GM18511 (cell line): ENCODE data around the gene PDE4D.
"Not testable (repeated sequence)": the region's sequence is repeated elsewhere in the genome, so short reads cannot be mapped to it uniquely, and the experiment has no call there.

Experiments used
- ATAC-seq: cut with Tn5 transposase; IDR thresholded peaks from one replicate; pipeline ENCODE4 v1.9.1; 2021; ENCODE audit warnings: mild to moderate bottlenecking, moderate library complexity; ENCODE audit not compliant: unreplicated experiment

PDE4D gene

DNA sequence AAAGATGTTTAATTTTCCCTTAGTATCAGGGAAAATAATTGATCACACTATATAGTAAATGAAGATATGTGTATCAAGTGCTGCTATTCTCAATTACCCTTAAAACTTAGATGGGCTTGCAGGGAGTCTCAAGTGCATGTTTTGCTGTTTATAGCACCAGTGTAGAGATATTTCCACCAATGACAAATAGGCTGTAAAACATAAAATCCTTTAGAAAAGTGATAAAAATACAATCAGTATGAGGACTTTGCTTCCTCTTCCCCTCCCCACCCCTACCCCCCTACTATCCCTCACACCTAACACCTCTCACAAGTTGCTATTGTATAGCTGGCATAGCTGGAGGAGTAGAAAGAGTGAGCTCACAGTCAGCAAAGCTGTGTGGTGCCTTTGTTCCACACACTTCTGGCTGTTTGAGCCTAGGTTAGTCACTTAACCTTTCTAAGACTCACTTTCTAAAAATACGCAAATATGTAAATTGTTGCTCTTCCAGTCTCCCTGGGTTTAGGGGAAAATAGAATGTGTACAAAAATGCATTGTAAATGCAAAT is 93.1 kb downstream of the PDE4D start:
- ATAC-seq, result peak; percentile 9

DNA sequence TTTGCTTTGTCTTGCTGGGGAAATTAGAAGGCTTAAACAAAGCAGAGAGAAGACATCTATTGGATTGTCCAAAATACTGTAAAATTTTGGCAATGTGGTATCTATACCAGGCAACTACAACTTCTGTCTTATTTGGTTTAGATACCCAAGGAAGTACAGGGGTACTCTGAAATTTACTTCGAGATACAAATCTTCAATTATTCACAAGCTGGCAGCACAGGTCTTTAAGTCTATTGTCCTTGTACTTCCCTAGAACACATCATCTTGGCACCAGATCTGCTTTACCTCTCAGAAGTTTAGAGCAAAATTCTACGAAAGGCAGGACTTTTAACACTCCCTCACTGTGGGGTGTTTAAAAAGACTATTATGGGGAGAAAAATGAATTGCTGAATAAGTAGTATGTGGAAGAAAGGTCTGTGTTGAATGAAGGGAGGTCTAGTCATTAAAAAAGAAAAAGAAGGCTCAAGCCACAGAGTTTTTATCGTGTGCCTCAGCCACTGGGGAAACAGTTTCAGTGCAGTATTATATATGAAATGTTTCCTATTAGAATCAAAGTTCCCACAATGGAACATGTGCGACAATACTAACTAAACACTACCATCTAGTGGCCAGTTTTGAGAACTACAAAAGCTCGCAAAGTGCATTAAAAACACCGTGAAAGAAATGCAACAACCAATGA is 93.7 kb downstream of the PDE4D start:
- peak; percentile 52 for ATAC-seq

DNA sequence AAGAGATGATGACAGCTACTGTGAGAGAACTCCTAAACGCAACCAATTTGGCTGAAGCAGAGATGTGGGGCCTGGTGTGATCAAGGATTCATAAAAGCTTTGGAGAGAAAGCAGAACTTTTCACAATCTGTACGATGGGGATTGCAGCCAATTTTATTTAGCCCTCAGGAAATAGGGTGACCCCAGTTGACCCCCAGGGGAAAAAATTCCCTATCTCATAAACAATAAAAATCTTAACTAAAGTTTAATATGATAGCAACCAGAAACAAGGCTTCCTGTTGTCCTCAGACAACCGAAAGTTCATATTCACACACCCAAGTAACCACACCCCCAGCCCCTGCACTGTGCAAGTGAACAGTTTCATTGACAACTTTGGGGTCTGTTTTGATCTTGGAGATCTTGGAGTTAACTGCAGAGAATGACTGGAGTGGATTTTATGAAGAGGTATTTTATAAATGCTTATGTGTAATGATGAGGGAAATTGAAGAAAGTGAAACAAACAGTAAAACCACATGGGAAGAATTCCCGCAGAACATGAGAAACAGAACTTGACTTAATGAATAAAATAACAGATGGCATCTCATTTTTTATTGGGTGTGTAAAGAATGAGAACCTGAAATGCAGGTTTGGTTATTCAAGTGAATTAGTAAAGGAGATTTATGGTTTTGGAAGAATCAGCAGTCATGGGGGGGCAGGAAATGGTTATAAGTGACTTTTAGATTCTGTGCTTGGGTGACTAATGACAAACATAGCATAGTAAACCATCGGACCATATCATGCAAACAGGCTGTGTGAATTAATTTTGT is 94.5 kb downstream of the PDE4D start:
- ATAC-seq, result peak; percentile 88

DNA sequence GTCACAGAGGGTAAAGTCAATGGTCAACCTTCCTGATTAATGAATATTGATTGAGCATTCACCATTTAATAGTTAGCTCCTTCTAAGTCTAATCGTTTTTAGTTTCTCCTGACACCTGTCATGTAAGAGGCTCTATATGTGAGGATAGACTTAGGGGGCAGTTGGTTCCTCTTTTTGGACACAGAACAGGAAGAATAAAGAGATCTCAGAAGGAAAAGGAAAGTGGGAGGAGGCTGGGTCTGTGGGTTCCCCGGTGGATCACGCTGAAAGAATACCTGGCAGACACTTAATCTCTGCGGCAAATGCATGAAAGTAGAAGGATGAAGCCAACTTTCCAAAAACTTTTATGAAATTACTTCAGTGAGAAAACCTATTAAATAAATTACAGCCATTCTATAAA is 98.4 kb downstream of the PDE4D start:
- no peak for ATAC-seq

DNA sequence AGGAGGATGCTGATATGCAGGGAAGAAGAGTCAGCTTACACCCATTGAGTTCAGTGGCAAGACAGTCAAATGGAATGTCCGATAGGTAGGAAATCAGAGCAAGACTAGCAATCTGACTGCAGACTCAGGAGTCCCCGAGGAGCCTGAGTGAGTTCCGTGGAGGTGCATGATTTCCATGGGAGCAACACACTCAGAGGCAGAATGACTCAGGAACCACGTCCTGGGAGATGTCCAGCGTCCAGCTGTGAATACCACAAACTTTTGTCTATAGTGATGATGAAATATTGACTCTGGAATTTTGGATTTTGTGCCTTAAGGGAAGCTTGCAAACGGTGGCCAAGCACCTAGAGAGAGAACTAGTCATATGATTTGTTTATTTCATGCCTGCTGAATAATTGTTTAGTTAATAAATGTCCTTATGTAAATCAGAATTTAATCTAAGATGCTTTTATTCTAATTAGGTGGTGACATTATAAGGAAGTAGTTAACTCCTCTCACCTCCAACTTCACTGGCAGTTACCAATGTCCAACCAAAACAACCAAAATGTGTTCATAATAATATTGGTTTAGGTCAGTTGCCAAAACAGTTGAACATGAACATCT is 100.4 kb downstream of the PDE4D start:
- no peak for ATAC-seq

DNA sequence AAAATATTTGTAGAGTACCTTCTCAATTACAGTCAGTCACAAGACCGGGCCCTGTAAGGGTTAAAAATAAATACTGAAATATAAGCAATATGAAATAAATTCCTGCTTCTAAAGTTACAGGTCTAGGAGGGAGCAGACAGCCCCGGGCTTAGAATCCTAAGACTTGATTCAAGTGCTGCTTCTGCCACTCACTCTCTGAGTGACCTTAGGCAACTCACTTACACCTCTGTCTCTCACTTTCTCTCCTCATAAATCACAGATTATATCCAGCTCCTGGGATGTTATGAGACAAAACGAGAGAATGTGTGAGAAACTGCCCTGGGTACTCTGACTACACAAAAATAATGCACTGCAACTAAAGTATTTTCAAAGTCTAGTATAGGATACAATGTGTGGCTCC is 101.9 kb downstream of the PDE4D start:
- no peak for ATAC-seq

DNA sequence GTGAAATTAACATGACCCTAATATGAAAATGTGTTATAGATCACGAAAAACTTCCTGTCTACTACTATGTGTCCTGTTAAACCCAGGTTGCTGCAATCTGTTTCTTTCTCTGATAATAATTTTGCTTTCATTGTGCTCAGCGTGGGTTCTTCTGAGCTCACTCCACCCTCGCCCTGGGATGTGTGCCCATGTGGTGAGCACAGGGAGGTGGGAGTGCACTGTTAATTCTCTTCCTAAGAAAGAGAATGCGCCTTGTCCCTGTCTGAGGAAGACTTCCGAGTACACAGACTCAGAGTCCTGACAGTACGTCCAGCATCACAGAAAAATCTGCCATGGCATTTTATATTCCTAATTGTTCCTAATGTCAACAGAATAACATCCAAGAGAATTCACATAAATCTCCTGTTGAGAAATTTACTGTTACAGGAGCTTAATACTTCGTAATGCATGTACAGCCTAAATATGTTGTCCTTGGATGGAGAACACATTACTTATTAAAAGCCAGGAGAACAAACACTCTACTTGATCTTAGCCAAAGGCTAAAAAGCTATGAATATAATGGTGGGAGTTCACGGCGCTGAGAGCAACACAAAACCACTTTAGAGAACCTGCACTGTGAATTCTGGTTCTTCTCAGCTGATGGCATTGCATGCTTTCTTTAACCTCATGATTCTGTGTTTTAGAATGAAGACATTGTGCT is 102.6 kb downstream of the PDE4D start:
- ATAC-seq, result no peak

DNA sequence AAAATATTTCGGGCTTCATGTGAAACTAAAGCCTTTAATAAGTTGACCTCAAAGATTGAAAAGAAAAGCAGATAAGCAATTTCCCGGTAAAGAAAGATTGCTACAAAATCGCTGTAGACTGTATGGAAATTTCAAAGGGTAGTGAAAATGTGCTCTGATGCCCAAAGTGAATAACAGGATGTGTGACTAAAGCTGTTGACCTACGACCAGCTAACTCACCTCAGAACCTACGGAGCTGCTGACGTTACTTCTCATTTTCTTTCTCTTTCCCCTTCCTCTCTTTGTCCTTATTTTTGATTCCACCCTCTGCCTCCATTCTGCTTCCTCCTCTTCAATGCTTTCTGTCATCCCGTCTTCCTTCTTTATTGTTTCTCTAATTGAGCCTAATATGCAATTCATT is 103.2 kb downstream of the PDE4D start:
- peak; percentile 52 for ATAC-seq

DNA sequence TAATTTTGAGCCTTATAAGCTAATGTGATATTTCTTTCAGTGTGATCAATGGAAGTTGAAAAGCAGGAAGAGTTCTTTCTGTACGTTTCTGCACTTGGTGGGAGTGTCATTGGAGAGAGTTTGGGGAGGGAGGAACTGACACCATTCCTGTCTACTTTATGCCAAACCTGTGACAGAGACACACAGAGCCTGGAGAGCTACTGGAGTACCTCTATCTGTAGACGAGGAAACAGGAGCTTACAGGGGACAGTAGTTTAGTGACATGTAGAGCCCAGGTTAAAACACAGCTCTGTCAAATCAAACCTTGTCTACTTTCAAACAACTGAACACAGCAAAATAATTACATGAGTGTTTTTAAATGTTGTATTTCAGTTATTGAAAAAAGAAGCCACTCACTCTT is 103.6 kb downstream of the PDE4D start:
- ATAC-seq, result no peak

DNA sequence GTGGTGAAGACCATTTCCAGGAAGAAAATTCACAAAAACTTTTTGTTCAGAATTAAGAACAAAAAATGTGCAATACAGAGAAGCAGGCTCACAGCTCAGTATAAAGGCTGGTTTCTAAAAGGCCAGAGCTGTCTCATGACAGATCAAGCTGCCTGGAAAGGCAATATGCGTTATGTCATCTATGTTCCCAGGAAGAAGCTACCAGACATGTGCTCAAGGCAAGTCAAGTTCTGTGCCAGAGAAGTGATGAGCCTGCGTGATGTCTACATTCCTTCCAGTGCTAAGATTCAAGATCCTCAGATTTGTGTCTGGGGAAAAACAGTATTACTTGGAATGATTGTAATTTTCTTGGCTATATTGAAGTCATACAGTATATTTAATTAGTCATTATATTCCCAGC is 104.3 kb downstream of the PDE4D start:
- ATAC-seq, result no peak

DNA sequence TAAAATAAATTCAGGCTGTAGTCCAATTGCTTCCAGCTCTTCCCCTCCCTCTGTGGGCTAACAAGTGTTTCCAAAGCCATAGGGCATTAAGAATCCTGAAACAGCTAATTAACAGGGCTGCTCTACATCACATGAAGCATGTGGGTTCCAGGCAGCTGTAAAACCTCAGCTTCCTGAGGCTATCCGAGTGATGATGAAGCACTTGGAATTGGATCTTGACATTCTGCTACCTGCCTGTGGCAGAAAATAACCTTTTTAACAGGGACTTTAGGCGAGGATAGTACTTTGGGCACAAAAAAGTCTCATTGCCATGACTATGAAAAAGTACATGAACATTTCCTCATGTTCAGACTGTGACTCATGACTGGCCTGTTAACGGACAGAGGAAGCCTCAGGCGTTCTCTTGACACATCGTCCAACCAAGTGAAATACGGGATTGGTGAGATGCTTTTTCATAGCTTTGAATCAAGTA is 107.2 kb downstream of the PDE4D start:
- ATAC-seq, result no peak

DNA sequence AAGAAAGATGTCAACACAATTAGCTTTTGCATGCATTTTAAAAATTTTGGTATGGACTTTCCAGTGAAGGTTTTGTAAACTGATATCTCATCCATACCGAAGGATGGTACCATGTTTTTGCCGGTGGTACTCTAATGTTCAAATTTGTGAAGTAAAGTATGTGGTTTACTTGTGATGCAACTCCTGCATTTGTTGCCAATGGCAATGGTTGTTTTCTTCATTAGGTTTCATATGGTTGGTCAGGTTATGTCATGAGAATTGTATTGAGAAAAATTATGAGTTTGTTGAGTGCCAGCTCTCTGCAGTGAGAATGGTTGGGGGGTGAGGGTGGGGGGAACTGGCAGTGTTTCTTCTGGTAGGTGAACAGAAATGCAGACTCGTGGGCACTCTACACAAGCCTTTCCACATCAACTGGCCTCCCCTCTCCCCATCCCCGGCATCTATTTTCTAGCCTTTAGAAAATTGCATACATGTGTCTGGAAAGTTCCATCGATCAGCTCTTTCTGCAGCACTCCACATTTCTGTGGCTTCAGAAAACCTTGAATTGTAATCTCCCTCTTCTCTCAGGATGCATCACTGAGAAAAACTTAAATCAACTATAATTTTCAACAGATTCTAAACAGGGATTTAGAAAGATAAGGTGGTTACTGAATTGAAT is 107.7 kb downstream of the PDE4D start:
- ATAC-seq, result no peak

DNA sequence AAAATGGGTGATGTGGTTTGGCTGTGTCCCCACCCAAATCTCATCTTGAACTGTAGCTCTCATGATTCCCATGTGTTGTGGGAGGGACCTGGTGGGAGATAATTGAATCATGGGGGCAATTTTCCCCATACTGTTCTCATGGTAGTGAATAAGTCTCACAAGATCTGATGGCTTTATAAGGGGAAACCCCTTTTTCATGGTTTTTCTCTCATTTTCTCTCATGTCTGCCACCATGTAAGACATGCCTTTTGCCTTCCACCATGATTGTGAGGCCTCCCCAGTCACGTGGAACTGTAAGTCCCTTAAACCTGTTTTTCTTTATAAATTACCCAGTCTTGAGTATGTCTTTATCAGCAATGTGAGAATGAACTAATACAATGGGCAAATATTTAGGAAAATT is 108.8 kb downstream of the PDE4D start:
- ATAC-seq, result not testable (repeated sequence)

DNA sequence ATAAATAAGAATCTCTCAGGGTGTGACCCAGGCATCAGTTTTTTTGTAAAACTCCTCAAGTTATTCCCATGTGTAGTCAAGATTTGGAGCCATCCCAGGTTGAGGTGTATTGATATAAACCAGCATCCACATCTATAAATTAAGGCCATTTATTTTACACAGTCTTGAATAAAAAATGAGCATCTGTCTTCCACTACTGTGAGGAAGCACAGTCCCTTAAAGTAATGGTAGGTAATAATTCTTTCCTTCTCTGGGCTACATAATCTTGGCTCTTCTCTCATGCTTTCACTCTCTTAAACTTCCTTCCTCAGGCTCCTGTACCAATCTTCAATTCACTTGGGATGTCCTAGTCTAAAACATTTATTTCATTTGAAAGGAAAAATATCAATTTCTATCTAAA is 110.3 kb downstream of the PDE4D start:
- no peak for ATAC-seq

DNA sequence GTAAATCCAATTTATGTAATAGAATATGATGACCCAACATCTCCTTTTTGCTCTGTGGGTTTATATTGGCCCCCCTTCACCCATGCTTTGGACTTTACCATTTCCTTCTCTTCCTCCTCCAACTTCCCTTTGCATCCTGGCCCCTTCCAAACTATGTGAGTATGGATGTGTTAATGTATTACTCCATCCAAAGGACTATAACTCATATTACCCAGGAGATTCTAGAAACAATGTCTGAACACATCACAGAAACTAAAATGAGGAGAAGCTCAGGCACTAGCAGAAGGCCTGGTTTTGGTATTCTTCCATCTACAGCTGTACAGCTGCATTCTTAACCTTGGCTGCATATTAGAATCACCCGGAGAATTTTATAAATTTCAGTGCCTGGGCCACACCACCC is 110.7 kb downstream of the PDE4D start:
- ATAC-seq, result no peak

DNA sequence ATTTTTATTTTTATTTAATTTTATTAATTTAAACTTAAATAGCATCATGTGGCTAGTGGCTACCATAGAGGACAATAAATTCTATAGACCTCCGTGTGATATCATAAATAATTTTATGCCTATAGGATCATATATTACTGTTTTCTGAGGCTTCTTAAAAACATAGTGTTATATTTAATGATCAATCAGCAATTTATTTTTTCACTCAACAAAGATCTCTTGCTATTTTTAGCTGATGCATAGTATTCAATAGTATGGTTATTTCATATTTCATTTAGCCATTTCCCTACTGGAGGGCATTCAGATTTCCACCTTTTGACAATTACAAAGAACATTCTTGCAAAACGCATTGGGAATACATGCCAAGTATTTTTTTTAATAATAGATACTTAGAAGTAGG is 114.1 kb downstream of the PDE4D start:
- ATAC-seq, result no peak

DNA sequence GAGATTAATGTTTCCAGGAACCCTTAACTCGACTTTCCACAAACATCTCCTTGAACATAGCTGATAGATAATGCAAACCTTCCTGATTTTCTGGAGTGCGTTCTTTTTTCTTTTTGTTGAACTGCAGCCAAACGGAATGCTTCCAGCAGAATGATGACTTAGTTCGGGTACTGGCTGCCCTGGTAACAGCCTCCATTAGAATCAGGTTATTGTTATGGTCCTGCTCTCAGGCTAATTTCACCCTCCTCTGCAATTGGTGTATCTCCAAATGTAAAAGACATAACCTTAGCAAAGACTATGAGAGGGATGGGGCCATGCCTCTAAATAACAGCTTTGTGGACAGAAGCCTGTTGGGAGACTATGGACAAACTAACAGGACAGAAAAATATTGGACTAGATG is 116.5 kb downstream of the PDE4D start:
- no peak for ATAC-seq

DNA sequence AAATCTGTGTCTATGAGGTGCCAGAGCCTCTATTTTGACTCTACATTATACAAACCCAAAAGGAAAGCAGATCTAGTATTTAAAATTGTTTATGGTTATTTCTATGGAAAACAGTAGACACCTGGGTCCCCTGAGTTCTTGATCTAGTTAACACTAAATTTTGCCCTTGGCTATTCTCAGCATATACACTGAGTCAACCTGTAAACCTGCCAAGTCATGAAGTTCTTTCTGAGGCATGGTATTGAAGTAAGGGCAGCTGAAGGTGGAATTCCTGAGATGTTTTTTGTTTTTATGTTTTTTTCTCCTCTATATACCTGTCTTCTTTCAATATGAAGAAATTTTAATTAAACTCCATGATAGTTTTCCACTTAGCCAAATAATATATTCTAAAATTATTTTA is 120.2 kb downstream of the PDE4D start:
- ATAC-seq, result no peak

DNA sequence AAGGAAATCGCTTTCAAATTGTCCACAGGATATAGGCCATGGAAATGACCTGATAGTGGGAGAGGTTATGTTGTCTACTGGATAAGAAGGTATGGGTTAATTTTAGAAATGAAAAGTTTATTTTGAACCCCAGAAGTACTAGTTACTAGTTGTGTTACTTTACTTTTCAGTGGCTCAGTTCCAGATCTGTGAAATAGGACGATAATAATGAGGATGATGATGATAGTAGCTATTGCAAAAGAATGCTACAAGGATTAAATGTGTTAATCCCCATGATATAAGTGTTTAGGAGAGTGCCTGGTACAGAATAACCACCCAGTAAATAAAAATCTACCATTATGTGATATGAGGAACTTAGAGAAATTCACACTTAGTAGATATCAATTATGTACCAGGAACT is 120.8 kb downstream of the PDE4D start:
- ATAC-seq, result no peak

DNA sequence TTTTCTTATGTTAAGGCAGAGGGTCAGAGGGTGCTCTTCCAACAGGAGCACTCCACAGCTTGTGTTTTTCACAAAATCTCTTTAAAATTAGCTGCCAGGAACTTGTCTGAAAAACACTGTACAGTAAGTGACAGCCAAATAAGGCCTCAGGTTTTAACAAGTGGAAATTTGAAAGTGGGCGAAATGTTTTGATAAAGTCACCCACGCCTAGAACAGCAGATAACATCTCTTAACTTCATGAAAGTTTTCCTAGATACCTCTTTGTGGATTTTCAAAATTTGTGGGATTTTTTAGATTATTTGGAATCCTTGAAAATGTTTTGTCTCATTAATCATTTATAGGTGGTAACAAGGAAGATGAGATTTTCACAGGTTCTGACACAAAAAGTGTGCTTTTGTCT is 121.3 kb downstream of the PDE4D start:
- ATAC-seq, result no peak

DNA sequence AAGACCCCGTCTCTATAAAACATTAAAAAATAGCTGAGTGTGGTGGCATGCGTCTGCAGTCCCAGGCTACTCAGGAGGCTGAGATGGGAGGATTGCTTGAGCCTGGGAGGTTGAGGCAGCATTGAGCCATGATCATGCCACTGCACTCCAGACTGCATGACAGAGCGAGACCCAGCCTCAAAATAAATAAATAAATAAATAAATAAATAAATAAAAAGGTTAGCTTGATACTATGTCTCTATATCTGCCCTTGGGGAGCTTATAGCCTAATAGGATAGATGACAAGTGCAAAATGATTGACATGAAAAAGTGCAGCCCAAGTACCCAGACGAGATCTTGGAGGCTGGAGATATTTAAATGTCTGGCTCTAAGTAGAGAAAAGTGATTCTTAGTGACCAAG is 122.6 kb downstream of the PDE4D start:
- no peak for ATAC-seq
